Neutrophil (primary cell): ENCODE data around the gene RHOBTB1.

Experiments
- H3K27ac ChIP-seq: fragments of 200-600 bp; sonication (generic); 2 replicates; pipeline ENCODE4 v1.5.1; 2016; ENCODE audit warnings: mild to moderate bottlenecking, moderate library complexity
- H3K27me3 ChIP-seq: fragments of 200-600 bp; sonication (generic); 2 replicates; pipeline ENCODE4 v1.6.0; 2016; ENCODE audit warnings: mild to moderate bottlenecking
- H3K36me3 ChIP-seq: fragments of 200-600 bp; sonication (generic); 2 replicates; pipeline ENCODE4 v1.5.1; 2017
- H3K4me1 ChIP-seq, 2 experiments: fragments of 200-600 bp in 1 of 2; sonication (generic) in 1 of 2; 1 replicate in 1 of 2; 2 replicates in 1 of 2; pipeline versions ENCODE4 v1.5.1 to v1.6.1; 2013 to 2016; ENCODE audit warnings: low read depth in 1 of 2, low read length in 1 of 2, mild to moderate bottlenecking in 1 of 2, moderate library complexity in 1 of 2; ENCODE audit not compliant: control insufficient read depth in 1 of 2, insufficient read depth in 1 of 2
- H3K4me3 ChIP-seq, 2 experiments: fragments of 200-600 bp in 1 of 2; sonication (generic) in 1 of 2; 1 replicate in 1 of 2; 2 replicates in 1 of 2; pipeline ENCODE4 v1.5.1; 2013 to 2016; ENCODE audit warnings: low read depth in 1 of 2, low read length in 1 of 2, mild to moderate bottlenecking in 1 of 2, moderate library complexity in 1 of 2
- H3K9me3 ChIP-seq: fragments of 200-600 bp; sonication (generic); 2 replicates; pipeline ENCODE4 v1.5.1; 2016
- TF ChIP-seq, protein P1 (sequence below): fragments of 200-600 bp; sonication (generic); IDR thresholded peaks from 2 replicates; pipeline ENCODE4 v1.5.1; 2016; ENCODE audit warnings: antibody characterized with exemption

The RHOBTB1 gene

DNA sequence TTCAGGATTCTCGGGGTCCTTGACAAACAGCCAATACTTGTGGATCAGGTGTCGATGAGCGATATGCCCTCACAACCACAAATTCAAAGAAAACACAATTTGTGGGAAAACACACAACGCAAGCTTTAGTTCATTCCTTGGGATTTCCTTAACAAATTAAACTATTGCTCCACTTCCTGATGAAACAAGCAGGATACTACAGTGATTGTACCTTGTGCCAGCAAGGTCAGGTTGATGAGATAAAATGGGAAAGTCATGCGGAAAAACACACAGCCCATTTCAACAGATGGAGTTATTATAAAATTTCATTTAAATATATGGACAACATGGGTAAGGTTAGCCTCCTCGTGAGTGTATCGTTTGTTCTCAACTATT lies 8.8 kb upstream of the RHOBTB1 start:
- Histone ChIP-seq H3K4me1 (no peaks in the 10 kb centered on the region), H3K4me3 (no peak overlapping the region), H3K27me3 (peaks cover 20% of the 10 kb centered on the region), H3K27ac (no peak overlapping the region), H3K36me3 (no peaks in the 10 kb centered on the region), H3K9me3 (no peaks in the 10 kb centered on the region)
- TF ChIP-seq, protein P1, sequence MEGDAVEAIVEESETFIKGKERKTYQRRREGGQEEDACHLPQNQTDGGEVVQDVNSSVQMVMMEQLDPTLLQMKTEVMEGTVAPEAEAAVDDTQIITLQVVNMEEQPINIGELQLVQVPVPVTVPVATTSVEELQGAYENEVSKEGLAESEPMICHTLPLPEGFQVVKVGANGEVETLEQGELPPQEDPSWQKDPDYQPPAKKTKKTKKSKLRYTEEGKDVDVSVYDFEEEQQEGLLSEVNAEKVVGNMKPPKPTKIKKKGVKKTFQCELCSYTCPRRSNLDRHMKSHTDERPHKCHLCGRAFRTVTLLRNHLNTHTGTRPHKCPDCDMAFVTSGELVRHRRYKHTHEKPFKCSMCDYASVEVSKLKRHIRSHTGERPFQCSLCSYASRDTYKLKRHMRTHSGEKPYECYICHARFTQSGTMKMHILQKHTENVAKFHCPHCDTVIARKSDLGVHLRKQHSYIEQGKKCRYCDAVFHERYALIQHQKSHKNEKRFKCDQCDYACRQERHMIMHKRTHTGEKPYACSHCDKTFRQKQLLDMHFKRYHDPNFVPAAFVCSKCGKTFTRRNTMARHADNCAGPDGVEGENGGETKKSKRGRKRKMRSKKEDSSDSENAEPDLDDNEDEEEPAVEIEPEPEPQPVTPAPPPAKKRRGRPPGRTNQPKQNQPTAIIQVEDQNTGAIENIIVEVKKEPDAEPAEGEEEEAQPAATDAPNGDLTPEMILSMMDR: no peak

GRCh38 chr10:60952067-60952845 lies 8.3 kb upstream of the RHOBTB1 start:
- Histone ChIP-seq H3K27me3 (peaks cover 24% of the 10 kb centered on the region), H3K27ac (no peak overlapping the region), H3K36me3 (no peaks in the 10 kb centered on the region), H3K4me1 (no peaks in the 10 kb centered on the region), H3K4me3 (no peak overlapping the region), H3K9me3 (no peaks in the 10 kb centered on the region)
- TF ChIP-seq, protein P1: no peak

GRCh38 chr10:60951272-60951724 lies 7.3 kb upstream of the RHOBTB1 start:
- no peaks in the 10 kb centered on the region for H3K9me3 ChIP-seq
- no peak overlapping the region for H3K27ac ChIP-seq
- no peaks in the 10 kb centered on the region for H3K4me1 ChIP-seq
- H3K36me3 ChIP-seq: no peaks in the 10 kb centered on the region
- no peak overlapping the region for H3K4me3 ChIP-seq
- H3K27me3 ChIP-seq: peaks cover 34% of the 10 kb centered on the region
- TF ChIP-seq, protein P1: no peak

DNA sequence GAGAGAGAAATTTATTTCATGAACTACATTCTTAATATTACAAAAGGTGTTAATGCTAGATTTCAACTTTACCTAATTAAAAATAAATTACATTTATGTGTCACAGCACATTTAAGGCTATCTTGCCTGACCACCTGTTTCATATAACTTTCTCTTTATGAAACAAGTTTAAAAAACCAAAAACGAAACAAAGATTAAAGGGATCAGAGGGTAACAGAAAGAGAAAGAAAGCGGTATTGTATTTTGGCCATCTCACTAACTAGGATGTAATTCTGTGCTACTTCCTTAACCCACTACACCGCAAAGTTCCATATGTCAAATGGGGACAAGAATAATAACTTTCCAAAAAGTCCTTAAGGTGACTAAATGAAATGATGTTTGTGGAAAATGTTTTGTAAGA lies 6.3 kb upstream of the RHOBTB1 start:
- peaks cover 44% of the 10 kb centered on the region for H3K27me3 ChIP-seq
- no peaks in the 10 kb centered on the region for H3K36me3 ChIP-seq
- TF ChIP-seq, protein P1: no peak
- no peak overlapping the region for H3K27ac ChIP-seq
- no peaks in the 10 kb centered on the region for H3K9me3 ChIP-seq
- no peaks in the 10 kb centered on the region for H3K4me1 ChIP-seq
- no peak overlapping the region for H3K4me3 ChIP-seq

- Histone ChIP-seq H3K4me3 (no peak overlapping the region), H3K27ac (no peak overlapping the region), H3K27me3 (peaks cover 58% of the 10 kb centered on the region), H3K4me1 (peaks cover 6 to 9% of the 10 kb centered on the region in 2 experiments), H3K36me3 (no peaks in the 10 kb centered on the region), H3K9me3 (no peaks in the 10 kb centered on the region)
- TF ChIP-seq, protein P1: no peak
Measured at GRCh38 chr10:60948851-60949250, 4.9 kb upstream of the RHOBTB1 start.
